ENCODE measurements around the gene HLCS.

HLCS gene

DNA sequence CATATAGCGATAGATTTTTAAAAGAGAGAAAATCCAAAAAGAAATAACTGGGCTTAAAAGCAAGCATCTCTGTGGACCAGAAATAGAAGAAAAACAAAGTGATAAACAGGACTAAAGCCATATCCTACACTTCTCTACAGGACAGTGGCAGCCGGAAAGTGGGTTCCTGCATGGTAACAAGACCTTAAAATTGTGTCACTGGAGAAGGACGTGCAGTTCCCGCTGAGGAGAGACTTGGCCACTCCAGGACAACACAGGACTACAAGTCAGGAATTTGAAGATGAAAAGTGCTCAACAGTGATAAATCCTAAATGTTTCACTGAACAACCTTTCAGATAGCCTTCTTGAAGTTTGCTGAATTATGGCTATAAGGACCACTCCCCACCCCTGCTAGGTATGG is 1.9 kb upstream of the HLCS start:
- Histone ChIP-seq H4K20me1 (ENCODE audit: low read depth, low read length) (no peaks in the 10 kb centered on the region), H3K9me3 (ENCODE audit: insufficient read depth, low read length) (no peaks in the 10 kb centered on the region), H3K9ac (ENCODE audit: low read length) (no peak overlapping the region), H3K79me2 (ENCODE audit: insufficient read depth, low read length) (no peaks in the 10 kb centered on the region), H3K36me3 (ENCODE audit: low read length) (no peaks in the 10 kb centered on the region), H3K27me3 (ENCODE audit: low read length) (no peaks in the 10 kb centered on the region), H2AFZ (ENCODE audit: low read depth, low read length, severe bottlenecking) (no peak overlapping the region), H3K4me3 (ENCODE audit: insufficient read depth, low read length, poor library complexity, severe bottlenecking) (no peak overlapping the region), H3K27ac (ENCODE audit: low read depth, low read length) (no peak overlapping the region), H3F3A (ENCODE audit: insufficient read depth) (peaks cover 9% of the 10 kb centered on the region), H3K9me2 (replicated peaks; ENCODE audit: insufficient read depth, low read length) (no peaks in the 10 kb centered on the region), H3K4me2 (ENCODE audit: low read depth, low read length, poor library complexity, severe bottlenecking) (no peak overlapping the region)
- no peak for TF ChIP-seq EZH2phosphoT487 (conservative IDR thresholded peaks at IDR 0.05; ENCODE audit: low read length)
- TF ChIP-seq, protein P1, sequence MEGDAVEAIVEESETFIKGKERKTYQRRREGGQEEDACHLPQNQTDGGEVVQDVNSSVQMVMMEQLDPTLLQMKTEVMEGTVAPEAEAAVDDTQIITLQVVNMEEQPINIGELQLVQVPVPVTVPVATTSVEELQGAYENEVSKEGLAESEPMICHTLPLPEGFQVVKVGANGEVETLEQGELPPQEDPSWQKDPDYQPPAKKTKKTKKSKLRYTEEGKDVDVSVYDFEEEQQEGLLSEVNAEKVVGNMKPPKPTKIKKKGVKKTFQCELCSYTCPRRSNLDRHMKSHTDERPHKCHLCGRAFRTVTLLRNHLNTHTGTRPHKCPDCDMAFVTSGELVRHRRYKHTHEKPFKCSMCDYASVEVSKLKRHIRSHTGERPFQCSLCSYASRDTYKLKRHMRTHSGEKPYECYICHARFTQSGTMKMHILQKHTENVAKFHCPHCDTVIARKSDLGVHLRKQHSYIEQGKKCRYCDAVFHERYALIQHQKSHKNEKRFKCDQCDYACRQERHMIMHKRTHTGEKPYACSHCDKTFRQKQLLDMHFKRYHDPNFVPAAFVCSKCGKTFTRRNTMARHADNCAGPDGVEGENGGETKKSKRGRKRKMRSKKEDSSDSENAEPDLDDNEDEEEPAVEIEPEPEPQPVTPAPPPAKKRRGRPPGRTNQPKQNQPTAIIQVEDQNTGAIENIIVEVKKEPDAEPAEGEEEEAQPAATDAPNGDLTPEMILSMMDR (IDR thresholded peaks at IDR 0.05; ENCODE audit: insufficient read depth, low read length, poor library complexity, severe bottlenecking) = no peak

DNA sequence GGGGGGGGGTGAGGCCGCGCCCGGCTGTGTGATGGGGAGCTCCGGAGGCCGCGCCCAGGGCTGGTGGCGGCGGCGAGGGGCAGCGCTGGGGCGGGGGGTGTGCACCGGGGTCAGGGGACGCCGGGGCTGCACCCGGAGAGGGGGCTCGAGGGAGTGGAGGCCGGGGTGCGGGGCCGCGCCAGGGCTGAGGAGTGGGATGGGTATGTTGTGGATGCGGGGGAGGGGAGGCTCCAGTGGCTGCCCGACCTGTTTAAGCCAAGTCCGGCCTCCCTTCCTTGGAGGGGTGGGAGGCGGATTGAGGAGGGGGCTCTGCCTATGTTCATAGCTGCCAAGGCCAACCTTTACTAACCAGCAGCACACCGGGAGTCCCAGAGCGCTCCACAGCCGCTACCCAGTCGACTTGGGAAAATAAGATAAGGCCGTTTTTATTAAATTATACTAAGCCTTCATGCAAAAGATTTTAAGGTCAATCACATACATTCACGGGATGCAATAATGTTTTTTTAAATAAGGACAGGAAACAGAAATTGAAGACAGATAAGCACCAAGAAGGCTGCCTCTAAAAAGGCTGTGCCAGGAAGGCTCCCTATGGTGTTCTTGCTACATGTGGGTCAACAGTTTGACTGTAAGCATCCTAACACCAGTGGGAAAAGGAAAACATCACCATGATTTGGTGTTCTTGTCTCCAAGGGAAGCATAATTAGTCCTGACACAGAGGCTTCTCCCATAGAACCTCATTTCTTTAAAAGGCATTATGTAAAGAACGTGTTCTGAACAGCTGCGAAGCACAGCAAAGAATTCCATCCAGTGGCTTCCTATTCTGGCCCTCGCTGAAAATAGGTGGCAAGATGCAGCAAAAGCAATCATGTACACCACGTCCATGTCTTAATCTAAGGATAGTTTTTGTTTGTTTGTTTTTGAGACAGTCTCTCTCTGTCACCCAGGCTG is 626 bp upstream of the HLCS start:
- TF ChIP-seq, protein P1 (IDR thresholded peaks at IDR 0.05; ENCODE audit: insufficient read depth, low read length, poor library complexity, severe bottlenecking) = no peak
- peak overlapping the region; percentile 97 for H3K9ac ChIP-seq (ENCODE audit: low read length)
- peak overlapping the region; percentile 64 for H3K4me2 ChIP-seq (ENCODE audit: low read depth, low read length, poor library complexity, severe bottlenecking)
- peaks cover 9% of the 10 kb centered on the region for H3F3A ChIP-seq (ENCODE audit: insufficient read depth)
- peak overlapping the region; percentile 61 for H3K4me3 ChIP-seq (ENCODE audit: insufficient read depth, low read length, poor library complexity, severe bottlenecking)
- H2AFZ ChIP-seq (ENCODE audit: low read depth, low read length, severe bottlenecking) = peak overlapping the region; percentile 84
- peak overlapping the region; percentile 50 for H3K27ac ChIP-seq (ENCODE audit: low read depth, low read length)
- no peaks in the 10 kb centered on the region for H3K9me3 ChIP-seq (ENCODE audit: insufficient read depth, low read length)
- H3K79me2 ChIP-seq (ENCODE audit: insufficient read depth, low read length) = no peaks in the 10 kb centered on the region
- H3K9me2 ChIP-seq (replicated peaks; ENCODE audit: insufficient read depth, low read length) = no peaks in the 10 kb centered on the region
- H3K36me3 ChIP-seq (ENCODE audit: low read length) = no peaks in the 10 kb centered on the region
- no peaks in the 10 kb centered on the region for H4K20me1 ChIP-seq (ENCODE audit: low read depth, low read length)
- no peaks in the 10 kb centered on the region for H3K27me3 ChIP-seq (ENCODE audit: low read length)

DNA sequence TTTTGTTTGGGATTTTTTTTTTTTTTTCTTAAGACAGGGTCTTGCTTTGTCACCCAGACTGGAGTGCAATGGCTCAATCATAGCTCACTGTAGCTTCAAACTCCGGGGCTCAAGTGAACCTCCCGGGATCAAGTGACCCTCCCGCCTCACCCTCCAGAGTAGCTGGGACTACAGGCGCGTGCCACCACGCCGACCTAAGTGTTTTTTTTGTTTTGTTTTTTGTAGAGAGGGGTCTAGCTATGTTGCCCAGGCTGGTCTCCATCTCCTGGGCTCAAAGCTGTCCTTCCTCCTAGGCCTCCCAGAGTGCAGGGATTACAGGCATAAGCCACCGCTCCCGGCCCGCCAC is 776 bp downstream of the HLCS start:
- H3K9me2 ChIP-seq (replicated peaks; ENCODE audit: insufficient read depth, low read length) = no peaks in the 10 kb centered on the region
- peaks cover 9% of the 10 kb centered on the region for H3F3A ChIP-seq (ENCODE audit: insufficient read depth)
- H4K20me1 ChIP-seq (ENCODE audit: low read depth, low read length) = no peaks in the 10 kb centered on the region
- peak overlapping the region; percentile 75 for H3K27ac ChIP-seq (ENCODE audit: low read depth, low read length)
- peak overlapping the region; percentile 97 for H3K9ac ChIP-seq (ENCODE audit: low read length)
- no peaks in the 10 kb centered on the region for H3K27me3 ChIP-seq (ENCODE audit: low read length)
- no peaks in the 10 kb centered on the region for H3K36me3 ChIP-seq (ENCODE audit: low read length)
- TF ChIP-seq EZH2phosphoT487 (conservative IDR thresholded peaks at IDR 0.05; ENCODE audit: low read length) = no peak
- TF ChIP-seq, protein P1 (IDR thresholded peaks at IDR 0.05; ENCODE audit: insufficient read depth, low read length, poor library complexity, severe bottlenecking) = no peak
- no peaks in the 10 kb centered on the region for H3K79me2 ChIP-seq (ENCODE audit: insufficient read depth, low read length)
- H2AFZ ChIP-seq (ENCODE audit: low read depth, low read length, severe bottlenecking) = peak overlapping the region; percentile 90
- H3K4me2 ChIP-seq (ENCODE audit: low read depth, low read length, poor library complexity, severe bottlenecking) = peak overlapping the region; percentile 73
- H3K9me3 ChIP-seq (ENCODE audit: insufficient read depth, low read length) = no peaks in the 10 kb centered on the region
- H3K4me3 ChIP-seq (ENCODE audit: insufficient read depth, low read length, poor library complexity, severe bottlenecking) = peak overlapping the region; percentile 99

Data from SU-DHL-6 (cell line).